Fibroblast of mammary gland (primary cell): ENCODE results near the gene CCDC50.

Experiments used
- DNase-seq: peaks from one replicate; pipeline ENCODE4 v3.0.0-alpha.2; 2010; ENCODE audit warnings: low read depth
- H3K4me3 ChIP-seq: 2 replicates; pipeline ENCODE4 v1.5.1; 2011; ENCODE audit warnings: low read depth, mild to moderate bottlenecking, low read length, moderate library complexity; ENCODE audit not compliant: control insufficient read depth
- TF ChIP-seq, protein P1 (sequence below): conservative IDR thresholded peaks from 2 replicates; pipeline ENCODE4 v1.5.1; 2011; ENCODE audit warnings: low read depth, low read length, inconsistent platforms; ENCODE audit not compliant: control insufficient read depth, insufficient read depth

CCDC50 gene

DNA sequence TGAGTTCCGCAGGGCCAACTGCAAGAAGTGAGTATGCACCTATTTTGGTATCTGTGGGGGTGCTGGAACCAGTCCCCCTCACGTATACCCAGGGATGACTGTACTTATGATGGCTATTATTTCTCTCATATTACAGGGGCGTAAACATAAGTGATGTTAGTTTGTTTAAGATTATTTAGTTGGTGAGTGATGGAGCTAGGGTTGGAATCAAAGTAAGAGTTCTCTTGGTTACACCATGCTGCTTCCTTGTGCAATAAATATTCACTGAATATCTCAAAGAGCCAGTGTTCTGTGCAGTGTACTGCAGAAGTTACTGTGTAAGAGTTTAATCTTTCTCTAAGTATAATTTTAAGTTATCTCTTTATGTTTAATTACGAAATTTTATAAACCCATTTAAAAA lies 13.9 kb downstream of the CCDC50 start:
- no peak overlapping the region for H3K4me3 ChIP-seq
- no peak for DNase-seq
- TF ChIP-seq, protein P1, sequence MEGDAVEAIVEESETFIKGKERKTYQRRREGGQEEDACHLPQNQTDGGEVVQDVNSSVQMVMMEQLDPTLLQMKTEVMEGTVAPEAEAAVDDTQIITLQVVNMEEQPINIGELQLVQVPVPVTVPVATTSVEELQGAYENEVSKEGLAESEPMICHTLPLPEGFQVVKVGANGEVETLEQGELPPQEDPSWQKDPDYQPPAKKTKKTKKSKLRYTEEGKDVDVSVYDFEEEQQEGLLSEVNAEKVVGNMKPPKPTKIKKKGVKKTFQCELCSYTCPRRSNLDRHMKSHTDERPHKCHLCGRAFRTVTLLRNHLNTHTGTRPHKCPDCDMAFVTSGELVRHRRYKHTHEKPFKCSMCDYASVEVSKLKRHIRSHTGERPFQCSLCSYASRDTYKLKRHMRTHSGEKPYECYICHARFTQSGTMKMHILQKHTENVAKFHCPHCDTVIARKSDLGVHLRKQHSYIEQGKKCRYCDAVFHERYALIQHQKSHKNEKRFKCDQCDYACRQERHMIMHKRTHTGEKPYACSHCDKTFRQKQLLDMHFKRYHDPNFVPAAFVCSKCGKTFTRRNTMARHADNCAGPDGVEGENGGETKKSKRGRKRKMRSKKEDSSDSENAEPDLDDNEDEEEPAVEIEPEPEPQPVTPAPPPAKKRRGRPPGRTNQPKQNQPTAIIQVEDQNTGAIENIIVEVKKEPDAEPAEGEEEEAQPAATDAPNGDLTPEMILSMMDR: no peak

DNA sequence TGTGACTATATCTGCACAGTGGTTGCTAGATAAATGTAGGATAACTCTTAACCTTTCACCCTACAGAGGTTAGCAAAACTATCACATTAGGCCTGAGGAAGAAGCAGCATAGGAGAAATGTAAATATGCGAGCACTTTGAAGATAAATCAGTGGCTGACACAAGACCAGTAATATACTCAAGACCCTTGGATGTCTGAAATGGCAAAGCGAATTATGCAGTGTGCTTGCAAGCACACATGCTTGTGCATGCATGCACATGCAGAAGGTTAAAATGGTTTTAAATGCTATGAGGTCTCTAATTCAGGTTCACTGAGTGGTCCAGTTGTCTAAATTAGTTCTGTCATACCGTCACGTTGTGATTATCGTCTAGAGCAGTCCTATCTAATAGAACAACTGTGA lies 14.7 kb downstream of the CCDC50 start:
- TF ChIP-seq, protein P1: no peak
- H3K4me3 ChIP-seq: no peak overlapping the region
- no peak for DNase-seq

GRCh38 chr3:191345334-191345733 lies 16.1 kb downstream of the CCDC50 start:
- peak; percentile 69 for DNase-seq
- H3K4me3 ChIP-seq: no peak overlapping the region
- TF ChIP-seq, protein P1: no peak

DNA sequence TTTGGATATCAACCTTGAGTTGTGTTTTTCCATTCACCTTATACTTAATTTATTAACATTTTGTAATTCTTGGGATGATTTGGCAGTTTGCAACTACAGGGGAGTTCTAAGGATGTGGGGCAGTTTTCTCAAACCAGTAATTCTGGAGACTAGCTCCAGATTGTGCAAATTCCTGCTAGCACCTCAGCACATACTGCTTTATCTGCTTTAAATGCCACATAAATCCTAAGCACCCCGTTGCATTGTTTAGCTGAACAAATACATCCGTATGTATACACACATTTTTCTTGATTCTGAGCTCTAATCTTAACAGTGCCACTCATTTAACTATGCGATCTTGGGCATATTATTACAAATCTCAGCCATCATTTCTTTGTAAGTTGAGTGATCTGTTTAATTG lies 18.0 kb downstream of the CCDC50 start:
- no peak overlapping the region for H3K4me3 ChIP-seq
- DNase-seq: no peak
- TF ChIP-seq, protein P1: no peak

GRCh38 chr3:191348098-191348497 lies 18.9 kb downstream of the CCDC50 start:
- no peak overlapping the region for H3K4me3 ChIP-seq
- TF ChIP-seq, protein P1: no peak
- DNase-seq: no peak

DNA sequence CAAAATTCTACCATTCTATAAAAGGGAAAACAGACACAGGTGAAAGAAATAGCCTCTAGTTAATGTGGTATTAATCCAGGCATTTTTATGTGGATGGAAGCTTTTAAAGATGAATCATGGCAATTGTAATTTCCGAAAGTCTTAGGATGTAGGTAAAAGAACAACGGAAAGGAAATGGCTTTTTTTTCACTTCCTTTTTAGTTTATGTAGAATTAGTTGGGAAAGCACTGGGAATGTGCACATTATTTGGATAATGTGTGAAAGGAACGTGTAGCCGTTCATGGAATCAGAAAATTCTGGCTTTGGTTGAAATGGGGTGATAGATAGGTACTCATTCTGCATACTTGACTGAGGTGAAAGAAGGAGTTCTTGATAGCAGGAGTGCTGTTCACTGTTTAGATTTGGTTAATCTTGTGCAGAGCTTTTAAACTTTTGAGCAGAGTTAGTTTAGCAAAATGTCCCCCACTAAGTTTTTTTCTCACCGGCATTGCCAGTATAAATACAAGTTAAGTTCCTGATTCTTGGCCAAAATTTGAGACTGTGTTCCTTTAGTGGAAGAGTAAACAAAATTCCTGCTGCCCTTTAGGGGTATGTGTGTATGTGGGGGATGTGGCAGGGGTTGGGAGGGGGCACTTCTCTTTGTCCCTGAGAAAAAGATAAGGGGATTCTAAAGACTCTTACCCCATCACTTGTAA lies 21.3 kb downstream of the CCDC50 start:
- no peak for DNase-seq
- TF ChIP-seq, protein P1: no peak
- no peak overlapping the region for H3K4me3 ChIP-seq

DNA sequence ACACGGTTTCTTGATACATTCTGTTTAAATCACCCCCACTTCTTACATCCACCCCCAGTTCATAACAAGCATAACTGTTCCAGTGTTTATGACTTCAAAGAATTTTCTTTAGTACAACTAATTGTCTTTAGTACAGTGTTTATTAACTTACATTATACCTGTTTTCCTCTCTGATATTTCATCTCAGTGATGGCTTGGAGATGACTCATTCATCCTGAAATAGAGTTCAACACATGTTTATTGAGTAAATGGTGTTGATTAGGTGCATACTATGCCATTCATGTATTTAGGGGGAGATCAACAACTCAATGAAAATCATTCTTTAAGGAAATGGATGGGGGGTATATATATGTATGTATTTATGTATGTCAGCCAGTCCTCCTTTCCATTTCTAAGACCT lies 22.8 kb downstream of the CCDC50 start:
- TF ChIP-seq, protein P1: no peak
- no peak overlapping the region for H3K4me3 ChIP-seq
- no peak for DNase-seq
